OCI-LY7 (cell line): ENCODE results near the gene PRKN. TPM values are rescaled to one million over a fixed set of nuclear protein-coding genes. Genes with fewer than 3 reads are reported as not detected.

Source experiments
- BruUV-seq: library from RNA; stranded (reverse); fragments of 400-500 nt; replicated peaks from 2 replicates; lab custom pipeline; 2021; lab: Mats Ljungman, UMichigan
- CTCF ChIA-PET: fragments of 300-600 bp; sonication (Branson Sonifier 250); formaldehyde crosslinking; loops from one replicate; lab custom pipeline; 2022; ENCODE audit warnings: antibody characterized with exemption; ENCODE audit not compliant: unreplicated experiment; lab: Charles Lee
- POLR2A ChIA-PET: fragments of 300-600 bp; sonication (Branson Sonifier 250); formaldehyde crosslinking; loops from one replicate; lab custom pipeline; 2022; ENCODE audit warnings: antibody characterized with exemption; lab: Charles Lee
- DNase-seq: peaks from one replicate; pipeline ENCODE4 v3.0.0-alpha.2; 2015; ENCODE audit warnings: low spot score
- H2AFZ ChIP-seq: fragments of 200-600 bp; sonication (generic), shearing (Covaris generic); 2 replicates; pipeline ENCODE4 v1.6.1; 2014; ENCODE audit warnings: mild to moderate bottlenecking, antibody characterized with exemption, low read length, moderate library complexity
- H3K27ac ChIP-seq: fragments of 200-600 bp; sonication (generic); 2 replicates; pipeline ENCODE4 v1.5.1; 2014; ENCODE audit warnings: mixed run types, low read depth, mild to moderate bottlenecking, moderate library complexity, low read length, inconsistent platforms; ENCODE audit not compliant: poor library complexity, severe bottlenecking
- H3K36me3 ChIP-seq: fragments of 200-600 bp; sonication (generic); 2 replicates; pipeline ENCODE4 v1.6.1; 2014; ENCODE audit warnings: mild to moderate bottlenecking, antibody characterized with exemption, low read length, moderate library complexity, mixed read lengths; ENCODE audit not compliant: insufficient read depth
- H3K4me1 ChIP-seq: fragments of 200-600 bp; sonication (generic); 2 replicates; pipeline ENCODE4 v1.5.1; 2014; ENCODE audit warnings: mild to moderate bottlenecking, low read length; ENCODE audit not compliant: insufficient read depth, poor library complexity, severe bottlenecking
- H3K4me2 ChIP-seq: fragments of 200-600 bp; sonication (generic); 2 replicates; pipeline ENCODE4 v1.6.1; 2014; ENCODE audit warnings: mild to moderate bottlenecking, low read length
- H3K4me3 ChIP-seq: fragments of 200-600 bp; sonication (generic); 2 replicates; pipeline ENCODE4 v1.5.1; 2014; ENCODE audit warnings: mild to moderate bottlenecking, low read depth, low read length; ENCODE audit not compliant: poor library complexity, severe bottlenecking
- H3K79me2 ChIP-seq: fragments of 200-600 bp; sonication (generic); 2 replicates; pipeline ENCODE4 v1.6.1; 2016; ENCODE audit warnings: low read depth, mild to moderate bottlenecking, low read length, moderate library complexity, mixed read lengths; ENCODE audit not compliant: insufficient read depth
- H3K9me2 ChIP-seq: fragments of 200-600 bp; sonication (generic); 2 replicates; pipeline ENCODE4 v1.6.1; 2016; ENCODE audit warnings: mild to moderate bottlenecking, low read length, mixed read lengths; ENCODE audit not compliant: insufficient read depth
- H3K9me3 ChIP-seq: fragments of 200-600 bp; sonication (generic); 2 replicates; pipeline ENCODE4 v1.6.1; 2014; ENCODE audit warnings: mild to moderate bottlenecking, mixed run types, low read length, mixed read lengths
- H4K20me1 ChIP-seq: fragments of 200-600 bp; sonication (generic); 2 replicates; pipeline ENCODE4 v1.6.1; 2014; ENCODE audit warnings: mild to moderate bottlenecking, antibody characterized with exemption, low read length, moderate library complexity, mixed read lengths; ENCODE audit not compliant: insufficient read depth
- CTCF ChIP-seq: fragments of 200-600 bp; sonication (generic); conservative IDR thresholded peaks from 2 replicates; pipeline ENCODE4 v1.5.1; 2014; ENCODE audit warnings: mild to moderate bottlenecking, antibody characterized with exemption, low read length, moderate library complexity, mixed read lengths
- EZH2phosphoT487 ChIP-seq: fragments of 200-600 bp; sonication (generic); IDR thresholded peaks from 2 replicates; pipeline ENCODE4 v1.6.1; 2018; ENCODE audit warnings: low read depth, borderline replicate concordance, mild to moderate bottlenecking, mixed run types, antibody characterized with exemption, low read length, moderate library complexity, mixed read lengths
- intact Hi-C: fragments of 100-400 bp; cut with micrococcal nuclease; formaldehyde crosslinking; loops from one replicate; pipeline ENCODE4 v1.10.0; 2022; ENCODE audit not compliant: unreplicated experiment
- total RNA-seq, 2 experiments: library from RNA; depleted of rRNA in 1 of 2; stranded (reverse); fragments of >200 nt in 1 of 2; shearing (Covaris generic) in 1 of 2; gene quantifications; 2 replicates each; pipeline ENCODE4 v1.2.3, GENCODE V29; 2014 to 2022

Gene PRKN
- total RNA-seq, 2 experiments from 2014 or later: 1.3 to 2.0 TPM

DNA sequence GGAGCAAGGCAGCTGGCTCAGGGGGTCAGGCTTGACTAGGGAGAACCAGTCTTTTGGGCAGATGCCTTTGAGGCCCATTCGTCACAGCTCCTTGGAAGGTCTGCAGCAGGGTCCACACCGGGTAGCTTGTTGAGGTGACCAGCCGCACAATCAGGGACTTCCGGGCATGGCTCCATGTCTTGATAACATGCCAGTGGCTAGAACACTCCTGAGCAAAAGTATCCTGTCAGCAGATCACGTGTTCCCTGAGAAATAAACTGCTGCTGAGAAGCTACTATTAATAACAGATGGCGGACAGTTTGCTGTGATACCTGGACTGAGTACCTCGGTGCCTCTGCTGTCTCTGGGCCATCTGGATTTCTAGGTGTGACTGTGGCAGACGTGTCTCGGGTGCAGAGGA is 235.9 kb downstream of the PRKN start:
- TF ChIP-seq CTCF: no peak
- no peak for TF ChIP-seq EZH2phosphoT487
- CTCF ChIA-PET: no interaction called here
- POLR2A ChIA-PET: interaction anchor here (0.7 kb wide), 1 partner anchor 360 kb away, joined by 3 read pairs; no protein-coding TSS in a partner anchor

DNA sequence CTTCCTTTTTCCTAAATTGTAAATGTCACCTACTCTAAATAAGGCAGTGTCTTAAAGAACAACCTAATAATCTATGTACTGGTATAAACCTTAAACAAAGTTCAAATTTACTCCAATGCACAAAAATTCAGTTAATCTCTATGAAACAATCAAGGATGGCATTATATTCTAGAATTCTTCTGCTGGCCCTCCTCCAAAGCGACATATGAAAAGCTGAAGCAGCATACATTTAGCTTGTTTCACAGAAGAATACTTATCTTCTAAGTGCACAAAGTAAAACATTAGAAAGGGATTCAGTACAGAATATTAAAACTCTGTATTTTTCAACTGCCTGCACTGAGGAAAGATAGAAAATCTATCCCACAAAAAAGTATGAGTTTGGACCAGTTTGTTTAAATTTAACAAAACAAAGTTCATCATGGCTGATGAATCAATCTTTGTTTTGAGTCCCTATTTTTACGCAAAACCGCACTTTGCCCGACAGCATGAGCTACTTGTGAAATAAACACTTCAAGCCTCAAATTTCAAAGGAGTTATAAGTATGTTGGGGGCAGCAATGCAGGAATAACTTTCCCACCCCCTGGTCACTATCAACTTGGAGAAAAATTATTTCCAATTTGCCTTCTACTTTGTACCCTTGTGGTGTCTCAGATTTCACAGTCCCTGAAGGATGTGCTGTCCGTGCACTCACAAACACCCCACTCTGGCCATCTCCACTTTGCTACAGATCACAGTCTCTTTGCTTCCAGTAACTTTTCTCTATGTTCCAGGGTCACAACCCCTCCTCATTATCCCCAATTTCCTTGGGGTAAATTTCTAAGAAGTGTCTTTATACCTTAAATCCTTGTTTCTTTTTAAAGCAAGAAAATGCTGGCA is 238.2 kb downstream of the PRKN start:
- CTCF ChIA-PET: no interaction called here

More for the DNA sequence above, 235.9 kb downstream of the PRKN start:
- H3K4me2 ChIP-seq: no peak overlapping the region
- no peak for DNase-seq
- no peaks in the 10 kb centered on the region for H3K36me3 ChIP-seq
- BruUV-seq: no TSS peak
- no peaks in the 10 kb centered on the region for H4K20me1 ChIP-seq
- H3K4me1 ChIP-seq: peaks cover 5% of the 10 kb centered on the region
- no peaks in the 10 kb centered on the region for H3K9me3 ChIP-seq
- no peak overlapping the region for H3K27ac ChIP-seq
- H2AFZ ChIP-seq: no peak overlapping the region
- intact Hi-C loops: no loop called here
- H3K4me3 ChIP-seq: no peak overlapping the region
- no peaks in the 10 kb centered on the region for H3K79me2 ChIP-seq
- no peaks in the 10 kb centered on the region for H3K9me2 ChIP-seq

More for the DNA sequence above, 238.2 kb downstream of the PRKN start:
- no peak for TF ChIP-seq EZH2phosphoT487
- TF ChIP-seq CTCF: no peak
- H3K4me1 ChIP-seq: peaks cover 19% of the 10 kb centered on the region
- H2AFZ ChIP-seq: no peak overlapping the region
- H3K27ac ChIP-seq: no peak overlapping the region
- no peaks in the 10 kb centered on the region for H3K9me3 ChIP-seq
- no peaks in the 10 kb centered on the region for H4K20me1 ChIP-seq
- POLR2A ChIA-PET: interaction anchor here (0.6 kb wide), 1 partner anchor 967 kb away, joined by 3 read pairs; no protein-coding TSS in a partner anchor
- no peak overlapping the region for H3K4me2 ChIP-seq
- no peaks in the 10 kb centered on the region for H3K36me3 ChIP-seq
- H3K79me2 ChIP-seq: no peaks in the 10 kb centered on the region
- no peaks in the 10 kb centered on the region for H3K9me2 ChIP-seq
- no peak overlapping the region for H3K4me3 ChIP-seq
- intact Hi-C loops: no loop called here
- DNase-seq: no peak
- BruUV-seq: no TSS peak
